SU-DHL-6 (cell line): ENCODE data around the gene SCN3A.

ENCODE experiments used
- EZH2phosphoT487 ChIP-seq: fragments of 200-600 bp; sonication (generic), shearing (Covaris generic); conservative IDR thresholded peaks from 2 replicates; pipeline ENCODE4 v1.6.1; 2018; ENCODE audit warnings: mild to moderate bottlenecking, antibody characterized with exemption, low read length, moderate library complexity, mixed read lengths
- TF ChIP-seq, protein P1 (sequence below): fragments of 200-600 bp; sonication (generic); IDR thresholded peaks from one replicate; pipeline ENCODE4 v1.5.1; 2017; ENCODE audit warnings: antibody characterized with exemption, mild to moderate bottlenecking, low read length, moderate library complexity; ENCODE audit not compliant: insufficient read depth, poor library complexity, severe bottlenecking

DNA sequence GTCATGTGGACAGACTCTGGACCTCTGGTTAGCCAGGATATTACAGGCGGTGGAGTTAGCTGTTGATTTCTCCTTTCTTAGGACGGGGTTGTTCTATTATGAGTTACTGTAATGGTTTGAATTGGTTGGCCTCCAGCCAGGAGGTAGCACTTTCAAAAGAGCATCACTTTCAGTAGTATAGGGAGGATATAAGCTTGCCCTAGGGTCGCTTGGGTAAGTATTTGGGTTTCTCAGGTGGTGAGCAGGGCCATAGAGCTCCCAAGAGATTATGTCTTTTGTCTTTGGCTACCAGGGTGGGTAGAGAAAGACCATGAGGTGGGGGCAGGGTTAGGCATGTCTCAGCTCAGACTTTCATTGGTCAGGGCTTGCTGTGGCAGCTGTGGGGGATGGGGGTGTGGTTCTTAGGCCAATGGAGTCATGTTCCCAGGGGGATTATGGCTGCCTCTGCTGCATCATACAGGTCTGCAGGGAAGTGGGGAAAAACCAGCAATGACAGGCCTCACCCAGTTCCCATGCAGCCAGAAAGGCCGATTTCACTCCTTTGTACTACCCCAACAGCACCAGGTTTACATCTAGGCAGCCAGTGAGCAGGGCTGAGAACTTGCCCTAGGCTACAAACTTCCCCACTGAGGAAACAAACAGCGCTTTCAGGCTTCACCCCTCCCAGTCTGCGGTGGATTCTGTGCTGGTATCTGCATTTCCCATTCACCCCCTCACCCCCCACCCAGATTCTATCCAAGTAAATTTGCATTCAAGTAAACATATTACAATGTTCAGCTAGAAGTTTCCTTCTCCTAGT, 159.1 kb downstream of the SCN3A start:
- TF ChIP-seq, protein P1, sequence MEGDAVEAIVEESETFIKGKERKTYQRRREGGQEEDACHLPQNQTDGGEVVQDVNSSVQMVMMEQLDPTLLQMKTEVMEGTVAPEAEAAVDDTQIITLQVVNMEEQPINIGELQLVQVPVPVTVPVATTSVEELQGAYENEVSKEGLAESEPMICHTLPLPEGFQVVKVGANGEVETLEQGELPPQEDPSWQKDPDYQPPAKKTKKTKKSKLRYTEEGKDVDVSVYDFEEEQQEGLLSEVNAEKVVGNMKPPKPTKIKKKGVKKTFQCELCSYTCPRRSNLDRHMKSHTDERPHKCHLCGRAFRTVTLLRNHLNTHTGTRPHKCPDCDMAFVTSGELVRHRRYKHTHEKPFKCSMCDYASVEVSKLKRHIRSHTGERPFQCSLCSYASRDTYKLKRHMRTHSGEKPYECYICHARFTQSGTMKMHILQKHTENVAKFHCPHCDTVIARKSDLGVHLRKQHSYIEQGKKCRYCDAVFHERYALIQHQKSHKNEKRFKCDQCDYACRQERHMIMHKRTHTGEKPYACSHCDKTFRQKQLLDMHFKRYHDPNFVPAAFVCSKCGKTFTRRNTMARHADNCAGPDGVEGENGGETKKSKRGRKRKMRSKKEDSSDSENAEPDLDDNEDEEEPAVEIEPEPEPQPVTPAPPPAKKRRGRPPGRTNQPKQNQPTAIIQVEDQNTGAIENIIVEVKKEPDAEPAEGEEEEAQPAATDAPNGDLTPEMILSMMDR: no peak
- TF ChIP-seq EZH2phosphoT487: no peak
